Smooth muscle cell of the brain vasculature (primary cell): ENCODE results near the gene RAB34.

Experiments used
- DNase-seq: peaks from one replicate; pipeline ENCODE4 v3.0.0-alpha.2; 2012; ENCODE audit warnings: low read depth, low spot score

Gene RAB34

DNA sequence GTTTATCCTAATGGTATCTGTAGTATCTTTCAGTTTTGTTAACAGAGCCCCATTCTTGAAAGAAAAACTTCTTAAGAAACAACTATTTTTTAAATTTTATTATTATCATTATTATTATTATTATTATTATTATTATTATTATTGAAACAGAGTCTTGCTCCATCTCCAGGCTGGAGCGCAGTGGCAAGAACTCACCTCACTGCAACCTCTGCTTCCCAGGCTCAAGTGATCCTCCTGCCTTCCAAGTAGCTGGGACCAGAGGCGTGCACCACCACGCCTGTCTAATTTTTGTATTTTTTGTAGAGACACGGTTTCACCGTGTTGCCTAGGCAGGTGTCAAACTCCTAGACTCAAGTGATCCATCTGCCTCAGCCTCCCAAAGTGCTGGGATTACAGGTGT lies 32.3 kb downstream of the RAB34 start:
- DNase-seq = no peak

DNA sequence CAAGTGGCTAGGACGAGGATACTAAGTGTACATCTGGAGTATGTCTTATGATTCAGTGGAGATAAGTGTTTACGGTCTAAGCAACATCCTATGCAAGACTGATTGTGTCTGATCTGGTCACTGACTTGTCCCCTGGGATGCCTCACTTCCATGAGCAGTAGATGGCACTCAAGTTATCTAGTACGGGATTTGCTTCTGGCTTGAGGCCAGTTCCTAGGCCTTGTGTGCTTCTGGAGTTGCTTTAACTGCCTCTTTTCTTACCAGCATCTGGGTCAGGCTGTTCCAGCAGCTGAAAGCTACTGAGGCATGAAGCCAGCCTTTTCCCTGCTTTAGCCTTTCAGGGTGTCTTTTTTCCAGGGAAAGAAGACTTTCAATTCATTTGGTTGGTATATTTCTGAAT lies 32.7 kb downstream of the RAB34 start:
- DNase-seq = no peak

GRCh38 chr17:28682655-28683054 lies 35.0 kb downstream of the RAB34 start:
- DNase-seq = no peak

- DNase-seq = no peak
Measured at GRCh38 chr17:28675980-28676379, 41.7 kb downstream of the RAB34 start.

DNA sequence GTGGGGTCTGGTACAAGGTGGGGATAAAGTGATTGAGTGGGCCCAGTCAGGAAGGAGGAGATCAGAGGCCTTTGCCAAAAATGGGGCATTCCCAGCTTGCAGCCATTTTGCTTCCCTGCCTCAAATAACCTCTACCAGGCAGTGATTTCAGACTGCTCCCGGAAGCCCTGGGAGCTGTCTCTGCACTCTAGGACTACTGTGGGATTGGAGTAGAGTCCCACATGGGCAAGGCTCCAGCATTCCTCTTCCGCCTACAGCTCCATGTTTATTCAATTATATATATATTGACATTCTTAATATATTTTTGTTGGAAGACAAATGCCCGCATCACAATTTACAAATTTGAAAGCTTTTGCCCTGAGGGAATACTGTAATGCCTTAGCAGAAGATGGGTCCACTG lies 42.2 kb downstream of the RAB34 start:
- DNase-seq = no peak

DNA sequence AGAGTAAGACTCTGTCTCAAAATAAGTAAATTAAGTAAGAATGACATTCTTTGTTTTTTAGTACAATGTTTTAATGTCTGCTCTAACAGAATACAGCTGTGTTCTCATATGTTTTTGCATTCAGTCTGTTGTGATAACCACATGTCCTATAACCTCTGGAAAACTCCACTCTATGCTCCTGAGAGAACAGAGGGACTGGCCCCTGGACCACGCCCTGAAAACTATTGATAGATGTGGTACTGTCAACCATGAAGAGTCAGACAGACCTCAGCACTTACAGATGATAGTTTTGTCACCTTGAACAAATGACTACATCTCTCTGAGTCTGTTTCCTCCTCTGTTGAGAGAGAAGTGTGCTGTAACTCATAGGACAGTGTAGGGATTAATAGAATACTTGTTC lies 47.8 kb downstream of the RAB34 start:
- DNase-seq = no peak

DNA sequence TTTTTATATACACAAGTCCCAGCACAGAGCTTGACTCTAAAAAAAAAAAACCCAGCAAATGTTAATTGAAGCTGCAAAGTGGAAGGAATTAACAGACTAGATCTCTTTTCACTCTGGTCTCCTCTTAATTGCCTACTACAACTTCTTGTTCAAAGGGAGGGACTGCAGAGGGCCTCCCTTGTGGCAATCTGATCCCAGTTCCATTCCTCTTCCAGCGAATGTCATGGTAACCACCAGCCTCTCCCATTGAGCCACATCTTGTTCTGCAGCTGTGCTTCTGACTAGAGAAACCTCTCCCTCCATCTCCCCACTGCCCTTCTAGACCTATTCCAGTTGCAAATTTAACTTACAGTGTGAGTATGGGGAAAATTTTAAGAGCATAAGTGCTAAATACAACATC lies 49.8 kb downstream of the RAB34 start:
- DNase-seq = no peak

- no peak for DNase-seq
Measured at GRCh38 chr17:28665994-28666393, 51.7 kb downstream of the RAB34 start.
